Fibroblast of villous mesenchyme (primary cell): Measurements from ENCODE around the gene MED17. TPM values are rescaled to one million over a fixed set of nuclear protein-coding genes. Genes with fewer than 3 reads are reported as not detected.

Source experiments
- DNase-seq: peaks from one replicate; pipeline ENCODE4 v3.0.0-alpha.2; 2010; ENCODE audit warnings: low read depth
- H3K4me3 ChIP-seq: 2 replicates; pipeline ENCODE4 v1.5.1; 2011; ENCODE audit warnings: low read depth, mild to moderate bottlenecking, low read length
- total RNA-seq: library from RNA; depleted of rRNA; stranded (reverse); fragments of >200 nt; gene quantifications from 2 replicates; pipeline ENCODE4 v1.2.3, GENCODE V29; 2012
- TF ChIP-seq, protein P1 (sequence below): IDR thresholded peaks from 2 replicates; pipeline ENCODE4 v1.5.1; 2012; ENCODE audit warnings: low read depth, mild to moderate bottlenecking, low read length; ENCODE audit not compliant: insufficient read depth

Gene MED17
- total RNA-seq, 1 donor, result 39.3 TPM

DNA sequence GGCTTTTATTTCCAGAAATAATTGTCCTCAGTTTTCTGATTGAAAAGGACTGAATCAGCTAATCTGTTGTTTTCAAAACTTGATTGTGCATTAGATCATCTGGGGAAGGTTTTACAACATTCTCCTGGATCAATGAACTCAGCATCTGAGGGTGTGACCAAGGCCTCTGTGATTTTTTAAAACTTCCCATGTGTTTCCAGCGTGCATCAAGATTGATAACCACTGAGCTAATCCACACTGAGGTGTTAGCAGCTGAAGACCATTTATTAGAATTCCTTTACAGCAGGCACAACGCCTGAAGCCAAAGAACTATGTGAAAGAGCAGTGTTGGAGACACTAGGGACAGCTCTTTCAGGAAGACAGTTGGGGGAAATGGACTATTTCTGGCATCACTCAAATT is 56.1 kb downstream of the MED17 start:
- TF ChIP-seq, protein P1, sequence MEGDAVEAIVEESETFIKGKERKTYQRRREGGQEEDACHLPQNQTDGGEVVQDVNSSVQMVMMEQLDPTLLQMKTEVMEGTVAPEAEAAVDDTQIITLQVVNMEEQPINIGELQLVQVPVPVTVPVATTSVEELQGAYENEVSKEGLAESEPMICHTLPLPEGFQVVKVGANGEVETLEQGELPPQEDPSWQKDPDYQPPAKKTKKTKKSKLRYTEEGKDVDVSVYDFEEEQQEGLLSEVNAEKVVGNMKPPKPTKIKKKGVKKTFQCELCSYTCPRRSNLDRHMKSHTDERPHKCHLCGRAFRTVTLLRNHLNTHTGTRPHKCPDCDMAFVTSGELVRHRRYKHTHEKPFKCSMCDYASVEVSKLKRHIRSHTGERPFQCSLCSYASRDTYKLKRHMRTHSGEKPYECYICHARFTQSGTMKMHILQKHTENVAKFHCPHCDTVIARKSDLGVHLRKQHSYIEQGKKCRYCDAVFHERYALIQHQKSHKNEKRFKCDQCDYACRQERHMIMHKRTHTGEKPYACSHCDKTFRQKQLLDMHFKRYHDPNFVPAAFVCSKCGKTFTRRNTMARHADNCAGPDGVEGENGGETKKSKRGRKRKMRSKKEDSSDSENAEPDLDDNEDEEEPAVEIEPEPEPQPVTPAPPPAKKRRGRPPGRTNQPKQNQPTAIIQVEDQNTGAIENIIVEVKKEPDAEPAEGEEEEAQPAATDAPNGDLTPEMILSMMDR, result no peak
- no peak for DNase-seq
- no peak overlapping the region for H3K4me3 ChIP-seq

DNA sequence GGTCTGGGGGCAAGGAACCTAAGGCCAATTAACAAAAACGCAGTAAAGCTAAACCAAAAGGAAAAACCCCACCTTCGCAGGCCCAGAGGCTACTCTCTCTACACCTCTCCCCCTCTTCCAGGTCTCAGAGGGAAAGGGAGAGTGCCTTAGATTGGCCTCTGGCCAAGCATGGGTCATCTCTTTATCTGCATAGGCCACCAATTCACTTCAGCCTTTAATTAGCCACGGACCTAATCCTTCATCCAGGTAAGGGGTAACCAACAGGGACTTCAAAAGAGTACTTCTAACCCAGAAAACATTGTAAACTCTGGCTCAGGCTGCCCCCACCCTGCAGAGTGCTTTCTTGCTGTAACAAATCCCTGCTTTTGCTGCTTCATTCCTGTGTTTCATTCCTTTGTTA is 56.9 kb downstream of the MED17 start:
- TF ChIP-seq, protein P1, result no peak
- no peak overlapping the region for H3K4me3 ChIP-seq
- no peak for DNase-seq

DNA sequence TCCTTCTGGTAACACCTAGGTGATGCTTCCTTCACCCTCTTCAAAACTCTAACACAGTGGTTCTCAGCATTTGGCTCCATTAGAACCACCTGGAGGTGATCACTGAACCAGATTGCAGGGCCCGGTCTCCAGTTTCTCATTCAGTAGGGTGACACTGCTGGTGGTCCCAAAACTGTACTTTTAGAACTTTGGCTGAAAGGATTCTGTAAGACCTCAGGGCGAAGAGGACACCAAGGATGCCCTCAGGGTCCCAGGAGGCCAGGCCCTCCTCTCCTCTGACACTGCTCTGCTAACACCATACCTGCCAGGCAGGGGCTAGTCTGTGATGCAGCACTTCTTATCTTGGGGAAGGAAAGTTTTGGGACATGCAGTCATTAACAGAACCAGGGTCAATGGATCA is 57.4 kb downstream of the MED17 start:
- no peak overlapping the region for H3K4me3 ChIP-seq
- TF ChIP-seq, protein P1, result no peak
- DNase-seq, result no peak

DNA sequence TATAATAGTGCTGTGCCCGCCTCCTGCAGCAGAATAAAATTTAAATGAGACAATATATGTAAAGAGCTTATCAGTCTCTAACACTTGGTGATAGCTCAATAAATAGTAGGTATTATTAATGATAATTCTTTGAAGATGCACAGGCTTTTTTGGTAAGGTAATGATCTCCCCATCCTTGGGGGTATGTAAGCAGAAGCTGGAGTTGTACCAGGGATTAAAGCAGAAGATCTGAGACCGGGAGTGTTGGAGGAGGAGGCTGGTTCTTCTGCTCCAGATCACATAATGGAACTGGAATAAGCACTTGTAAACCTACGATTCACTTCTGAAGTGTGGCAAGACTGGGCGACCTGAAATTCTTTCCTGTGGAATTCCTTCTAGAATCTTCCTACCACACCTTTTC is 58.0 kb downstream of the MED17 start:
- DNase-seq, result no peak
- TF ChIP-seq, protein P1, result no peak
- no peak overlapping the region for H3K4me3 ChIP-seq

DNA sequence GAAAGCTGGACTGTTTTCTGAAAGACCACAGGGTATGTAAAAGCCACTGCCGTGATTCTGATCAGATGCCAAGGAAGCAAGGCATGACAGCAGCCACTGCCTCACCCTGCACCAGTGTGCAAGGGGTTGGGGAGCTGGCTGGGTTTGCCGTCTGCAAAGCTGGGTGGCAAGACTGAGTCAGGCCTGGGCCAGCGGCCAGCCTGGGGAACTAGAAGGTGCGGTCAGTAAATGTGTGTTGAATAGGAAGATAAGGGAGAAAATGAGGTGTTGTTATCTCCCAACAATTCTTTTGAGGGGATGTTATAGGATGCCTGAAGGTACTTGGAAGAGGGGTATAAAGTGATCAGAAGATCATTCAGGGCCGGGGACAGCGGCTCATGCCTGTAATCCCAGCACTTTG is 58.4 kb downstream of the MED17 start:
- TF ChIP-seq, protein P1, result no peak
- no peak overlapping the region for H3K4me3 ChIP-seq
- DNase-seq, result no peak

DNA sequence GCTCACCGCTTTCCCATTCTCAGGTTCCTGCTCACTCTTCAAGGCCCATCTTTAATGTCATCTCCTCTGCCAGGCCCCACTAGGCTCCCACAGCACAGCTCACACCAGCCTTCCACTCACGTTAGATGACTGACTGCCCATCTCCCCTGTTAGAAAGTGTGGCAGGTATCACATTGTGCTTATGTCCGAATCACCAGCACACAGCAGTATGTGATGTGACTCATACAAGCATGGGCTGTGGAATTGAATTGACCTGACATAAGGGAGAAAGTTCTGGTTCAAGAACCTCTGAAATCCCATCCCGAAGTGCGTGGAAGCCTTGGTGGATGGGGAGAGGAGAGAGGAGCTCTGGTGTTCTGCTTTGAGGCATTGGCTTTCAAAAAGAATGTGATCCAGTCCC is 59.8 kb downstream of the MED17 start:
- TF ChIP-seq, protein P1, result no peak
- DNase-seq, result no peak

DNA sequence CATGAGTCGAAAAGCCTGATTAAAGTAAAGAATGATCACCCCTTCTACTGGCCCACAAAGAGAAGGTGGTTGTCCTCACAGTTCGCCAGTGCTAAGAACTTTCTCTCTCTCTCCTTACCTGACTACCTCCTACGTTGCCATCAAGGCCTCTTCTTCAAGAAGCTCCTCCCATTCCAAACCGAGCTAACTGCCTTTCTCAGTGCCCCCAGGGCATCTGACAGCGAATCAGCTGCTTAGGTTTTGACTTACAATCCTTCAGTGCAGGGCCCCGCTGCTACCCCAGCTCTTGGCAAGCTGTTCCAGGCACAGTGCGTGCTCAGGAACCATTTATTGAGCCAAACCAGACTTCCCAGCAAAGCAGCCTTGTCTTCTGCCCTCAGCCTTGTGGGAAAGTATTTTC is 60.5 kb downstream of the MED17 start:
- DNase-seq, result no peak
- TF ChIP-seq, protein P1, result no peak
- H3K4me3 ChIP-seq, result no peak overlapping the region

More for the DNA sequence above, 59.8 kb downstream of the MED17 start:
- no peak overlapping the region for H3K4me3 ChIP-seq
